UCSD-AML1 (cell line): ENCODE measurements around the gene MAML3.

Experiments
- DNase-seq: peaks from one replicate; lab custom pipeline; 2025; ENCODE audit not compliant: unreplicated experiment; lab: John Stamatoyannopoulos, UW

The MAML3 gene

GRCh38 chr4:140080883-140081282 lies 73.1 kb downstream of the MAML3 start:
- no peak for DNase-seq

- DNase-seq = no peak
Measured at GRCh38 chr4:140078366-140078765, 75.6 kb downstream of the MAML3 start.

GRCh38 chr4:140076307-140076706 lies 77.7 kb downstream of the MAML3 start:
- no peak for DNase-seq

- peak; percentile 64 for DNase-seq
Measured at GRCh38 chr4:140071806-140072205, 82.2 kb downstream of the MAML3 start.

GRCh38 chr4:140070973-140071372 lies 83.0 kb downstream of the MAML3 start:
- no peak for DNase-seq

GRCh38 chr4:140070366-140070765 lies 83.6 kb downstream of the MAML3 start:
- no peak for DNase-seq

GRCh38 chr4:140069066-140069465 lies 84.9 kb downstream of the MAML3 start:
- no peak for DNase-seq

GRCh38 chr4:140068271-140068670 lies 85.7 kb downstream of the MAML3 start:
- no peak for DNase-seq

- no peak for DNase-seq
Measured at GRCh38 chr4:140066031-140066930, 87.7 kb downstream of the MAML3 start.

- no peak for DNase-seq
Measured at GRCh38 chr4:140065393-140065792, 88.6 kb downstream of the MAML3 start.

GRCh38 chr4:140061659-140062289 lies 92.2 kb downstream of the MAML3 start:
- DNase-seq = no peak

GRCh38 chr4:140061194-140061593 lies 92.8 kb downstream of the MAML3 start:
- no peak for DNase-seq

GRCh38 chr4:140059159-140059558 lies 94.8 kb downstream of the MAML3 start:
- no peak for DNase-seq

GRCh38 chr4:140057701-140058100 lies 96.3 kb downstream of the MAML3 start:
- peak; percentile 32 for DNase-seq

- DNase-seq = no peak
Measured at GRCh38 chr4:140056015-140056414, 98.0 kb downstream of the MAML3 start.

GRCh38 chr4:140054861-140055260 lies 99.1 kb downstream of the MAML3 start:
- no peak for DNase-seq

GRCh38 chr4:140053185-140053584 lies 100.8 kb downstream of the MAML3 start:
- DNase-seq = no peak

GRCh38 chr4:140052050-140052449 lies 101.9 kb downstream of the MAML3 start:
- peak; percentile 51 for DNase-seq

- DNase-seq = peak; percentile 36
Measured at GRCh38 chr4:140049849-140050637, 103.9 kb downstream of the MAML3 start.

- DNase-seq = peak; percentile 48
Measured at GRCh38 chr4:140049024-140049848, 104.7 kb downstream of the MAML3 start.
